T-helper 1 cell (primary cell): Measurements from ENCODE around the gene UBE2L3.

Source experiments
- DNase-seq, 5 donors: peaks; one replicate each; pipeline ENCODE4 v3.0.0-alpha.2; 2012 to 2020

The UBE2L3 gene

GRCh38 chr22:21646608-21647590 lies 79.4 kb downstream of the UBE2L3 start:
- peak; percentile 48 to 77 (median 69) for DNase-seq

- DNase-seq, result no peak
These were observed 82.8 kb downstream of the UBE2L3 start for GRCh38 chr22:21650280-21650679.

- DNase-seq, result no peak
These were observed 83.5 kb downstream of the UBE2L3 start for GRCh38 chr22:21650823-21651520.

- no peak for DNase-seq
These were observed 84.1 kb downstream of the UBE2L3 start for GRCh38 chr22:21651521-21652009.

- DNase-seq, result peak; percentile 61 to 86 (median 76)
These were observed 84.6 kb downstream of the UBE2L3 start for GRCh38 chr22:21652010-21652546.

- no peak for DNase-seq
These were observed 85.3 kb downstream of the UBE2L3 start for GRCh38 chr22:21652547-21653545.

GRCh38 chr22:21657020-21657359 lies 89.5 kb downstream of the UBE2L3 start:
- DNase-seq, result no peak

GRCh38 chr22:21657360-21658032 lies 90.0 kb downstream of the UBE2L3 start:
- DNase-seq, result peak; percentile 72 to 84 (median 76)

GRCh38 chr22:21659864-21660525 lies 92.5 kb downstream of the UBE2L3 start:
- no peak for DNase-seq

GRCh38 chr22:21660904-21661303 lies 93.4 kb downstream of the UBE2L3 start:
- DNase-seq, result no peak

GRCh38 chr22:21661991-21662390 lies 94.5 kb downstream of the UBE2L3 start:
- no peak for DNase-seq

- no peak for DNase-seq
These were observed 96.2 kb downstream of the UBE2L3 start for GRCh38 chr22:21663738-21664137.

- DNase-seq, result no peak
These were observed 97.7 kb downstream of the UBE2L3 start for GRCh38 chr22:21665047-21665851.

GRCh38 chr22:21666786-21667185 lies 99.3 kb downstream of the UBE2L3 start:
- no peak for DNase-seq

- DNase-seq, result no peak
These were observed 101.5 kb downstream of the UBE2L3 start for GRCh38 chr22:21669026-21669425.

GRCh38 chr22:21672107-21672629 lies 104.7 kb downstream of the UBE2L3 start:
- no peak for DNase-seq
